Measurements from ENCODE around the gene LIM2. TPM values are rescaled to one million over a fixed set of nuclear protein-coding genes. Genes with fewer than 3 reads are reported as not detected.
A peak's percentile ranks its signal among the peaks of the same experiment; 100 is the strongest.

LIM2 gene
- polyA plus RNA-seq, 5 donors, result not detected

GRCh38 chr19:51365965-51366388, 21.8 kb downstream of the LIM2 start, which contains the start of gene ETFB:
Gene ETFB, minus strand, starts transcription at chr19:51366388. Its CDS starts 62 bp downstream, at chr19:51366326.
- DNase-seq, result no peak

GRCh38 chr19:51365211-51365964, 22.4 kb downstream of the LIM2 start:
- DNase-seq, result peak; percentile 19 to 25

- no peak for DNase-seq
Observed at GRCh38 chr19:51364200-51365106, 23.3 kb downstream of the LIM2 start.

GRCh38 chr19:51361239-51361638, 26.5 kb downstream of the LIM2 start:
- no peak for DNase-seq

GRCh38 chr19:51359294-51359693, 28.5 kb downstream of the LIM2 start:
- no peak for DNase-seq

- DNase-seq, result no peak
Observed at GRCh38 chr19:51357952-51358351, 29.8 kb downstream of the LIM2 start.

- DNase-seq, result no peak
Observed at GRCh38 chr19:51356159-51356801, 31.5 kb downstream of the LIM2 start.

- no peak for DNase-seq
Observed at GRCh38 chr19:51354742-51355148, 33.0 kb downstream of the LIM2 start.

GRCh38 chr19:51354103-51354741, 33.6 kb downstream of the LIM2 start:
- no peak for DNase-seq

- no peak for DNase-seq
Observed at GRCh38 chr19:51352783-51353360, 34.9 kb downstream of the LIM2 start.

GRCh38 chr19:51351266-51351990, 36.3 kb downstream of the LIM2 start:
- DNase-seq, result no peak

- DNase-seq, result no peak
Observed at GRCh38 chr19:51347209-51347928, 40.4 kb downstream of the LIM2 start.

- DNase-seq, result no peak
Observed at GRCh38 chr19:51346742-51347141, 41.0 kb downstream of the LIM2 start.

GRCh38 chr19:51345076-51345620, 42.6 kb downstream of the LIM2 start:
- DNase-seq, result no peak

- no peak for DNase-seq
Observed at GRCh38 chr19:51342631-51343569, 44.9 kb downstream of the LIM2 start.

- DNase-seq, result no peak
Observed at GRCh38 chr19:51341976-51342580, 45.7 kb downstream of the LIM2 start, which contains the start of gene VSIG10L. Gene VSIG10L, minus strand, starts transcription at chr19:51342139. Its CDS starts 15 bp downstream, at chr19:51342124.

- no peak for DNase-seq
Observed at GRCh38 chr19:51341066-51341465, 46.7 kb downstream of the LIM2 start.
